ENCODE measurements around the gene AIP. TPM values are rescaled to one million over a fixed set of nuclear protein-coding genes. Genes with fewer than 3 reads are reported as not detected.
A peak's percentile ranks its signal among the peaks of the same experiment; 100 is the strongest.

AIP gene
- total RNA-seq, 4 donors from 2014 or later = 39.9 to 75.9 (median 58.4) TPM

DNA sequence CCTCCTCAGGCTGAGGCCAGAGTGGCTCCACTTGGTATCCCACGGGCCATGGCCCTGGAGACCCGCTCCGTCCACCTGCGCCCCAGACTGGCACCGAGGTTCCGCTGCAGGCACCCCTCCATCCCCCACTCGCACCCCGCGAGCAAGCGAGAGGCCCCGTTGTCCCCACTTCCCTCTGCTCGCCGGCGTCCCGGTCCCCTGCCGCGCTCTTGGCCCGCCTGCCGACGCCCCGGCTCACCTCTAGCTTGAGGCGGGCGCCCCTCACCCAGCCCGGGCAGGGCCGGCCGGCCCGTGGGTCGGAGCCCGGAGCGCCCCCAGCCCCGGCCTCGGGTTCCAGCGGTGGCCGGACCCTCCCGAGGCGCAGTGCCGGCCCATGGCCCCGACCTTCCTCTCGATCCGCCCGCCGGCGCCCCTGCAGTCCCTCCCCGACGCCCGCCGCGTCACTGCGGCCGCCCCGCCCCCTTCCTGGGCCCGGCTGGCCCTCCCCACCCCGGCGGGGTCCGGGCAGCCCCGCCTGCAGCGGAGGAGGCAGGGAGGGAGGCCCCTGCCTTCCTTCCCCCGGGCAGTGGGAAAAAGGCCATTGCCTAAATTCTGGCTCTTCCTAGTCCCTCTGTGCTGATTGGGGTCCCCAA lies 22.2 kb downstream of the AIP start, which contains the start of gene PITPNM1:
Gene PITPNM1 (minus strand): TSS at position 414 of the 632 bp plus-strand sequence. CDS start 1,183 bp downstream, outside the sequence.
- peak; percentile 88 to 92 (median 90) for DNase-seq
- Histone ChIP-seq H3K27me3 (no peaks in the 10 kb centered on the region), H3K36me3 (peaks cover 0 to 25% (median 0%) of the 10 kb centered on the region in 3 donors), H3K4me3 (peak within 1 kb of the TSS; percentile 74 to 79 (median 77)), H3K9me3 (no peaks in the 10 kb centered on the region), H3K27ac (peak within 1 kb of the TSS; percentile 94 to 99 (median 97)), H3K4me1 (peaks cover 0 to 42% (median 34%) of the 10 kb centered on the region in 4 donors)
- TF ChIP-seq, protein P1, sequence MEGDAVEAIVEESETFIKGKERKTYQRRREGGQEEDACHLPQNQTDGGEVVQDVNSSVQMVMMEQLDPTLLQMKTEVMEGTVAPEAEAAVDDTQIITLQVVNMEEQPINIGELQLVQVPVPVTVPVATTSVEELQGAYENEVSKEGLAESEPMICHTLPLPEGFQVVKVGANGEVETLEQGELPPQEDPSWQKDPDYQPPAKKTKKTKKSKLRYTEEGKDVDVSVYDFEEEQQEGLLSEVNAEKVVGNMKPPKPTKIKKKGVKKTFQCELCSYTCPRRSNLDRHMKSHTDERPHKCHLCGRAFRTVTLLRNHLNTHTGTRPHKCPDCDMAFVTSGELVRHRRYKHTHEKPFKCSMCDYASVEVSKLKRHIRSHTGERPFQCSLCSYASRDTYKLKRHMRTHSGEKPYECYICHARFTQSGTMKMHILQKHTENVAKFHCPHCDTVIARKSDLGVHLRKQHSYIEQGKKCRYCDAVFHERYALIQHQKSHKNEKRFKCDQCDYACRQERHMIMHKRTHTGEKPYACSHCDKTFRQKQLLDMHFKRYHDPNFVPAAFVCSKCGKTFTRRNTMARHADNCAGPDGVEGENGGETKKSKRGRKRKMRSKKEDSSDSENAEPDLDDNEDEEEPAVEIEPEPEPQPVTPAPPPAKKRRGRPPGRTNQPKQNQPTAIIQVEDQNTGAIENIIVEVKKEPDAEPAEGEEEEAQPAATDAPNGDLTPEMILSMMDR (IDR thresholded peaks at IDR 0.05) = no peak
- TF ChIP-seq POLR2A (IDR thresholded peaks at IDR 0.05) = peak; percentile 21 to 22

DNA sequence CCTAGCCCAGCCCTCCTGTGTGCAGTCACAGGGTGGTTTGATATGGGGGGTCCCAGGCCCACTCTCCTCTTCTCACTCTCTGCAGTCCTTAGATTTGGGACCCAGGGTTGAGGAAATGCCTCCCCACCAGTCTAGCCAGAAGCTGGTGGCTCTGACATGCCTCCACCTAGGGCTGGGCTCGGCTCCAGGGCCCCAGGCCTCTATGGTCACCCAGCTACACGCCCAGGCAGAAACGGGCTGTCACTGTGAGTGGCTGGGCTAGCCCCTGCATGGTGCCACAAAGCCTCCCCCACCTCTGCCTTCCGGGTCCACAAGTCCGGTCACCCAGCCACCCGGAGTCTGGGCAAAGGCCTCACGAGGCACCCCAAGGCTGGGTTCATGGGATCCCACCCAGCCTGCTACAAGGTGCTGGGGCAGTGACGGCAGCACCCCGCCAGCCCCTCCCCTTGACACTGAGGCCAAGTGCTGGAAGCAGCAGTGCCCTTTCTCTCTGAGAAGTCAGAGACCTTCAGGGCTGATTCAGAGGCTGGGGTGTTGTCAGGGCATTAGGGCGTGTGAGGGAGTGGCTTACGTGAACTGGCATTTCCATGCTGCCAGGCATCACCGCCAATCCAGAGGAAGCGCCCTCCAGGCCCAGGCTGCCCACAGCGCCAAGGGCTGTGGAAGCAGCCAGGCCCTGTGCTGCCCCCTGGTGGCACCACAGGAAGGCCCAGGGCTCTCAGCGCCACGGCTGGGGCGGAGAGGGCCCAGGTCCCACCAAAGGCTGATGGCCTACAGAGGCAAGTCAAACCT lies 23.0 kb downstream of the AIP start:
- peaks cover 0 to 49% (median 34%) of the 10 kb centered on the region in 4 donors for H3K4me1 ChIP-seq
- TF ChIP-seq POLR2A (IDR thresholded peaks at IDR 0.05) = peak; percentile 75 to 82
- TF ChIP-seq, protein P1 (IDR thresholded peaks at IDR 0.05) = peak; percentile 96 to 99 (median 98)

DNA sequence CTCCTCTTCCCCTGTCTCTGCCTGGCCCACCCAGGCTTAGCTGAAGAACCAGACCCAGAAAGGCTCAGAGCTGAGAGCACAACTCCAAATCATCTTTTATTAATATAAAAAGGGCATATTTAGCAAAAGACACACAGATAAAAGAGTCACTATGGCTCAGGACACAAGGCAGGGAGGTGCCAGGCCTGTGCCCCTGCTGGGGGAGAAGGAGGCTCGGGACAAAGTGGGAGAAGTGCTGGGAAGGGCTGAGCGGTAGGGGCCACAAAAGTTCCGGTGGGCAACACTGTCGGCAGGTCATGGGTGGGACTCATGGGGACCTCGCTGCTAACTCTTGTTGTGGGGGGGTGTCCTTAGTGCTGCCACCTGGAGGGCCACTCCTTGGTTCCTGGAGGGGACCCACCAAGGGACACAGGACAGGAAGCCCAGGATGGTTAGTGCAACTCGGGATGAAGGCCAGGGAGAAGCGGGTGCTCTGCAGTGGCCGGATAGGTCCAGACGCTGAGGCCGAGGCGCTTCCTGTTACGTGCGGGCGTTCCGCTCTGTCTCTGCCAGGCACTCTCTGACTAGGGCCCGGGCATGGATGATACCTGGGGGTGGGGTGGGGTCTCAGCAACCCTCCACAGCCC lies 23.7 kb downstream of the AIP start:
- no peak for DNase-seq
- Histone ChIP-seq H3K27ac (peak overlapping the region; percentile 94 to 99 (median 97)), H3K36me3 (peaks cover 0 to 13% (median 0%) of the 10 kb centered on the region in 3 donors), H3K27me3 (no peaks in the 10 kb centered on the region), H3K4me3 (peak overlapping the region in 3 of 4 donors; percentile 74 to 78 (median 76)), H3K4me1 (peaks cover 0 to 50% (median 34%) of the 10 kb centered on the region in 4 donors), H3K9me3 (no peaks in the 10 kb centered on the region)
- TF ChIP-seq POLR2A (IDR thresholded peaks at IDR 0.05) = no peak
- TF ChIP-seq, protein P1 (IDR thresholded peaks at IDR 0.05) = no peak

More for the DNA sequence above, 23.0 kb downstream of the AIP start:
- DNase-seq = peak; percentile 85 to 96 (median 95)
- H3K4me3 ChIP-seq = peak overlapping the region; percentile 74 to 79 (median 77)
- H3K36me3 ChIP-seq = peaks cover 0 to 19% (median 0%) of the 10 kb centered on the region in 3 donors
- no peaks in the 10 kb centered on the region for H3K27me3 ChIP-seq
- H3K27ac ChIP-seq = peak overlapping the region; percentile 94 to 99 (median 97)
- H3K9me3 ChIP-seq = no peaks in the 10 kb centered on the region

DNA sequence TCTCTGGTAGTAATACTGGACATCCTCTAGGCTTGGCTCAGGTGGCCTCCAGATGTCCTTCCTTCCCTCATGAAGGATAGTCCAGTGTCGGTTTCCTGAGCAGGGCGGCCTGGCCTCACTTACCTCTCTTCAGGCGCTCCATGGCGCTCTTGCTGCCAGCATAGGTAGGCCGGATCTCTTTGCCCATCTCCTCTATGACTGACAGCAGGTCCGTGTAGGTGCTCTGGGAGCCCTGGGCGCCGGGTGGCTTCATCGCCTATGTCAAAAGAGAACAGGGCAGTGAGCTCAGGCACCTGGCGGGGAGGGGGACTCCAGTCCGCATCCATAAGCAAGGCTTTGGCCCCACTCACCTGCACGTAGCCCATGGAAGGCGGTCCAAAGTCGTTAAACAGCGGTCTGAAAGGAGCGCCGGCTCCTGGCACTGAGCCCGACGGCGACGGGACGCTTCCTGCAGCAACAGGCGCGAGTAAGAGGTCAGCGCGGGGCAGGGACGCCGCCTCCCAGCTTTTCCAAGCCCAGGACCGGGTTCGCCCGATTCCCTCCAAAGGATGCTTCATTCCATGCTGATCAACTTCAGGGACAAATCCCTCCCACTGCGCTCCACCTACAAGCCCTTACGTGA lies 24.5 kb downstream of the AIP start:
- Histone ChIP-seq H3K27ac (peak overlapping the region; percentile 94 to 99 (median 97)), H3K4me1 (peaks cover 0 to 50% (median 34%) of the 10 kb centered on the region in 4 donors), H3K36me3 (peaks cover 0 to 5% (median 0%) of the 10 kb centered on the region in 3 donors), H3K4me3 (peak overlapping the region; percentile 70 to 87 (median 75)), H3K9me3 (no peaks in the 10 kb centered on the region), H3K27me3 (no peaks in the 10 kb centered on the region)
- no peak for DNase-seq
- TF ChIP-seq, protein P1 (IDR thresholded peaks at IDR 0.05) = no peak
- TF ChIP-seq POLR2A (IDR thresholded peaks at IDR 0.05) = no peak
